ENCODE measurements around the gene LCE6A. TPM values are rescaled to one million over a fixed set of nuclear protein-coding genes. Genes with fewer than 3 reads are reported as not detected.

Gene LCE6A
- total RNA-seq, 1 experiment from 2014 or later, result not detected

GRCh38 chr1:152884966-152885624 is 42.4 kb downstream of the LCE6A start:
- H3K4me1 ChIP-seq, result no peaks in the 10 kb centered on the region
- H3K4me1 Mint-ChIP-seq (ENCODE audit: low read depth, unreplicated experiment), result no peaks in the 10 kb centered on the region
- no peaks in the 10 kb centered on the region for H3K9me3 ChIP-seq
- CTCF ChIA-PET, result no interaction called here
- no peaks in the 10 kb centered on the region for H3K9me3 Mint-ChIP-seq (ENCODE audit: unreplicated experiment)
- no peak overlapping the region for H3K27ac Mint-ChIP-seq (ENCODE audit: unreplicated experiment)
- H3K4me3 ChIP-seq (ENCODE audit: low read depth, low read length), result no peak overlapping the region
- no peaks in the 10 kb centered on the region for H3K36me3 ChIP-seq (ENCODE audit: control insufficient read depth, insufficient read depth, low read length)
- H3K27me3 Mint-ChIP-seq (ENCODE audit: insufficient read depth, unreplicated experiment), result peaks cover 14% of the 10 kb centered on the region
- TF ChIP-seq, protein P1, sequence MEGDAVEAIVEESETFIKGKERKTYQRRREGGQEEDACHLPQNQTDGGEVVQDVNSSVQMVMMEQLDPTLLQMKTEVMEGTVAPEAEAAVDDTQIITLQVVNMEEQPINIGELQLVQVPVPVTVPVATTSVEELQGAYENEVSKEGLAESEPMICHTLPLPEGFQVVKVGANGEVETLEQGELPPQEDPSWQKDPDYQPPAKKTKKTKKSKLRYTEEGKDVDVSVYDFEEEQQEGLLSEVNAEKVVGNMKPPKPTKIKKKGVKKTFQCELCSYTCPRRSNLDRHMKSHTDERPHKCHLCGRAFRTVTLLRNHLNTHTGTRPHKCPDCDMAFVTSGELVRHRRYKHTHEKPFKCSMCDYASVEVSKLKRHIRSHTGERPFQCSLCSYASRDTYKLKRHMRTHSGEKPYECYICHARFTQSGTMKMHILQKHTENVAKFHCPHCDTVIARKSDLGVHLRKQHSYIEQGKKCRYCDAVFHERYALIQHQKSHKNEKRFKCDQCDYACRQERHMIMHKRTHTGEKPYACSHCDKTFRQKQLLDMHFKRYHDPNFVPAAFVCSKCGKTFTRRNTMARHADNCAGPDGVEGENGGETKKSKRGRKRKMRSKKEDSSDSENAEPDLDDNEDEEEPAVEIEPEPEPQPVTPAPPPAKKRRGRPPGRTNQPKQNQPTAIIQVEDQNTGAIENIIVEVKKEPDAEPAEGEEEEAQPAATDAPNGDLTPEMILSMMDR (IDR thresholded peaks at IDR 0.05; ENCODE audit: insufficient read depth in 1 of 2, low read depth in 1 of 2, low read length in 1 of 2, severe bottlenecking in 1 of 2, unreplicated experiment in 1 of 2), result no peak
- no peak overlapping the region for H3K4me3 Mint-ChIP-seq (ENCODE audit: unreplicated experiment)
- no peaks in the 10 kb centered on the region; the same call in none of the 2 replicates for H3K27me3 ChIP-seq (replicated peaks; ENCODE audit: control insufficient read depth, insufficient read depth, low read length)
- intact Hi-C loops (cut with micrococcal nuclease; ENCODE audit: unreplicated experiment), result no loop called here
- H3K36me3 Mint-ChIP-seq (ENCODE audit: insufficient read depth, unreplicated experiment), result no peaks in the 10 kb centered on the region
- POLR2A ChIA-PET, result no interaction called here
- BruUV-seq (replicated peaks), result no TSS peak
- no peak for DNase-seq

DNA sequence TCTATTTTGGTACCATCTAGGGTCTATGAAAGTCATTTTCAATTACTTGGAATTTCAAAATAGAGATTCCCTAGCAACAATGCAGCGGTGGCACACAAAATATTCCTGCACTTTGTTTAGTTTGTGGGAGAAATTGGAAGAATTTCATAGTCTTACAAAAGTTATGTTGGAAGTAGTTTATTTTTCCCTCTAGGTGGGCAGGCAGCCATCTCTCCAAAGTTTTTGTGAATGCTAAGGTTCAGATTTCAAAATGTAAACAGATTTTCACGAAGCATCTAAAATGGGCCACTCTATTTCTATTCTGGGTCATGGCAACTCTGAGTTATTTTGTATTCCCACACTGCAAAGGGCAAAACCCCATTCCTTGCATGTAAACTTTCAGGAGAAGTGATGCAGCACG is 43.4 kb downstream of the LCE6A start:
- CTCF ChIA-PET, result no interaction called here
- POLR2A ChIA-PET, result no interaction called here
- no peak overlapping the region for H3K27ac Mint-ChIP-seq (ENCODE audit: unreplicated experiment)
- no peak for DNase-seq
- no peak overlapping the region for H3K4me3 Mint-ChIP-seq (ENCODE audit: unreplicated experiment)
- H3K4me1 ChIP-seq, result no peaks in the 10 kb centered on the region
- H3K36me3 Mint-ChIP-seq (ENCODE audit: insufficient read depth, unreplicated experiment), result no peaks in the 10 kb centered on the region
- H3K4me1 Mint-ChIP-seq (ENCODE audit: low read depth, unreplicated experiment), result no peaks in the 10 kb centered on the region
- no peaks in the 10 kb centered on the region for H3K9me3 ChIP-seq
- no peaks in the 10 kb centered on the region for H3K36me3 ChIP-seq (ENCODE audit: control insufficient read depth, insufficient read depth, low read length)
- TF ChIP-seq, protein P1 (IDR thresholded peaks at IDR 0.05; ENCODE audit: insufficient read depth in 1 of 2, low read depth in 1 of 2, low read length in 1 of 2, severe bottlenecking in 1 of 2, unreplicated experiment in 1 of 2), result no peak
- BruUV-seq (replicated peaks), result no TSS peak
- intact Hi-C loops (cut with micrococcal nuclease; ENCODE audit: unreplicated experiment), result no loop called here
- no peaks in the 10 kb centered on the region; the same call in none of the 2 replicates for H3K27me3 ChIP-seq (replicated peaks; ENCODE audit: control insufficient read depth, insufficient read depth, low read length)
- H3K27me3 Mint-ChIP-seq (ENCODE audit: insufficient read depth, unreplicated experiment), result peaks cover 14% of the 10 kb centered on the region
- no peak overlapping the region for H3K4me3 ChIP-seq (ENCODE audit: low read depth, low read length)
- no peaks in the 10 kb centered on the region for H3K9me3 Mint-ChIP-seq (ENCODE audit: unreplicated experiment)

- Mint-ChIP-seq H3K27me3 (ENCODE audit: insufficient read depth, unreplicated experiment) (peaks cover 14% of the 10 kb centered on the region), H3K4me1 (ENCODE audit: low read depth, unreplicated experiment) (no peaks in the 10 kb centered on the region), H3K9me3 (ENCODE audit: unreplicated experiment) (no peaks in the 10 kb centered on the region), H3K36me3 (ENCODE audit: insufficient read depth, unreplicated experiment) (no peaks in the 10 kb centered on the region), H3K27ac (ENCODE audit: unreplicated experiment) (no peak overlapping the region), H3K4me3 (ENCODE audit: unreplicated experiment) (no peak overlapping the region)
- BruUV-seq (replicated peaks), result no TSS peak
- ChIA-PET POLR2A (no interaction called here), CTCF (no interaction called here)
- intact Hi-C loops (cut with micrococcal nuclease; ENCODE audit: unreplicated experiment), result no loop called here
- Histone ChIP-seq H3K9me3 (no peaks in the 10 kb centered on the region), H3K36me3 (ENCODE audit: control insufficient read depth, insufficient read depth, low read length) (no peaks in the 10 kb centered on the region), H3K4me1 (no peaks in the 10 kb centered on the region), H3K4me3 (ENCODE audit: low read depth, low read length) (no peak overlapping the region), H3K27me3 (replicated peaks; ENCODE audit: control insufficient read depth, insufficient read depth, low read length) (no peaks in the 10 kb centered on the region; the same call in none of the 2 replicates)
- TF ChIP-seq, protein P1 (IDR thresholded peaks at IDR 0.05; ENCODE audit: insufficient read depth in 1 of 2, low read depth in 1 of 2, low read length in 1 of 2, severe bottlenecking in 1 of 2, unreplicated experiment in 1 of 2), result no peak
- DNase-seq, result no peak
Observed at GRCh38 chr1:152886758-152887409, 44.2 kb downstream of the LCE6A start.
